HG03135 (cell line): Measurements from ENCODE around the gene SP5.
"Not testable (repeated sequence)": the region's sequence is repeated elsewhere in the genome, so short reads cannot be mapped to it uniquely, and the experiment has no call there.

ENCODE experiments used
- ATAC-seq: cut with Tn5 transposase; IDR thresholded peaks from one replicate; pipeline ENCODE4 v1.9.1; 2021; ENCODE audit warnings: mild to moderate bottlenecking, moderate library complexity; ENCODE audit not compliant: unreplicated experiment

SP5 gene

GRCh38 chr2:170737406-170737805, 22.3 kb downstream of the SP5 start:
- ATAC-seq: no peak

GRCh38 chr2:170737821-170738220, 22.7 kb downstream of the SP5 start:
- ATAC-seq: no peak

DNA sequence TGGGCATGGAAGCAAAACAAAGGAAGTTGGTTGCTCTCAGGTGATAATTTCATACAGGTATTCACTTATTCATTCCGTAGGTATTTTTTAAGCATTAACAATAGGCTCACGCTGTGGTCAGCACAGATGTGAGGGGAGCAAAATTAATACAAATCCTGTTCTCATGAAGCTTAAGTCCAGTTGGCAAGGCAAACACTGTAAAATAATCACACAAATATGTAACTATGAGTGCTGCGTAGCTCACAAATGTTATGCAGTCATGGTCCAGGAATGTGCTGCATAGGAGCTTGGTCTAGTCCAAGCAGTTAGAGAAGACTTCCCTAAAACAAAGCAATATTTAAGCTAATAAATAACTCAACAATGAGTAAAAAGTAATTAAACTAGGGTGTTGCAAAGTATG, 23.9 kb downstream of the SP5 start:
- no peak for ATAC-seq

DNA sequence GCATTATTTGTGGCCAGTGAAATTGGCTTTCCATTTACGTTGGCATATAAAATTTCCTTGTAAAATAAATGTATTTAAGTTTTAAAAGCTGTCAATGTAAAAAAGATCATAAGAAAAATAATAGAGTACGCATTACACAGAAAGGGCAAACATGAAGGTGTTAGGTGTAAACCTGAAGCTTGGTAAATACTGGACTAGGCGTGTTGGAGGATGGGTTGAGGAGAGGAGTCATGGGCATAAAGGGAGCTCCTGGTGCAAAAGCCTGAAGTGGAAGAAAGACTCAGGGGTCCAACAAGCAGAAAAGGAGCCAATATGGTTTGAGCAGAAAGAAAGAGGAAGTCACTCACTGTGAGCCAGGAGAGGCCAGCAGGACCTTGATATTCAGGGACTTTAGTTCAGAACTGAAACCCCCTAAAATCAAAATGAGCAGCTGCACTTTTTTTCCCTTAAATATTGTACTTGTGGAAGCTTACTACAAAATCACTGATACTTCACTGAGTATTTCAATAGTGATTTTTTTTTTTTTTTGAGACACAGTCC, 24.4 kb downstream of the SP5 start:
- no peak for ATAC-seq

- no peak for ATAC-seq
These were observed 25.5 kb downstream of the SP5 start for GRCh38 chr2:170740660-170741059.

DNA sequence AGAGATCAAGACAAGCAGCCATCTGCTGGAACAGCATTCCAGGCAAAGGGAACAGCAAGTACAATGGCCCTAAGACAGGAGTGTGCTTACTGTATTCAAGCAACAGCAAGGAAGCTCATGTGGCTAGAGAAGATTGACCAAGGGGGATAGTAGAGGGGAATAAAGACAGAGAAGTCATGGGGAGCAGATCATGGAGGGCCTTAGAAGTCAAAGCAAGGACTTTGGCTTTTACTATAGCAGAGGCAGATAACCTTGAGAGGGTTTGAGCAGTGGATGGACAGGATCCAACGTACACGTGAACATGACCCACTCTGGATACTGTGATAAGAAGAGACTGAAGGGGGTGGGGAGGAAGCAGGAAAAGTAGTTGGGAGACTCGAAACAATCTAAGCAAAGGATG, 26.9 kb downstream of the SP5 start:
- no peak for ATAC-seq

DNA sequence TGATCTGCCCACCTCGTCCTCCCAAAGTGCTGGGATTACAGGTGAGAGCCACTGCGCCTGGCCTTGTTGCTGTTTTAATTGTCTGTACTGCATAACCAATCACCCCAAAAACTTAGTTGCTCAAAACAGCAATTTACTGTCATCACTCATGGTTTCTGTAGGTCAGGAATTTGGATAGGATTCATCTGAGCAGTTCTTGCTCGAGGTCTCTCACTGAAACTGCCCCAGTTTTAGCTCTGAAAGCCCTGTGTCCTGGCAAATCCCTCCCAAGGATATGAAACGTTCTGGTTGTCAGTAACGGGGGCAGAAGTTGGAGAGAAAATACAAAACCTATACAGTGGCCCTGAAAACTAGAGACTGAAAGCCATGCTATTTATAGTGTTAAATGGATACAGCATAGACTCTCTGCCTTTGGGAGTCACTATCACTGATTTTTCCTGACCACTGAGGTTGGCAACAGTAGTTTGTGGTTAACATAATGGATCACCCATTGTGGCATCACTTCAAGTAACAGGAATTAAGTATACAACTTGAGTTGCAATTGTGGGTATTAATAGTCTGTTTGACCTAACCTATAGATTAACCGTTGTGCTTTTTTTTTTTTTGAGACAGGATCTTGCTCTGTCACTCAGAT, 27.9 kb downstream of the SP5 start:
- no peak for ATAC-seq

GRCh38 chr2:170743530-170744239, 28.5 kb downstream of the SP5 start:
- no peak for ATAC-seq

- ATAC-seq: no peak
These were observed 29.3 kb downstream of the SP5 start for GRCh38 chr2:170744248-170745002.

DNA sequence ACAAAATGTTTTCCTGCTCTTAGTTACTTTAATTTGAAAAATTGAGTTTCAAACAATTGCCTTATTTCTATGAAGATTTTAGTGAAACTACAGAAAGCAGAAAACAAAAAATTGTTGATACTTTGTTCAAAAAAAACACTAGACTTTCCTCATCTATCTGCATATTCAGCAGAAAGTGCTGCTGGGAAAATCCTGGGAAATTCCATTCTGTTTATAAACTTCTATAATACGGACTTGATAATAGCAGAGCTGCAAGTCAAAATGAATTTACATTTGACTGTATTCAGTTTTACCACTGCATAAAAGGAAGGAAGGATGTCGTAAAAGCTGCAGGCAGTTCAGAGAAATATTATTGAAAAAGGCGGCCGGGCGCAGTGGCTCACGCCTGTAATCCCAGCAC, 30.2 kb downstream of the SP5 start:
- ATAC-seq: no peak

GRCh38 chr2:170747921-170748320, 32.8 kb downstream of the SP5 start:
- no peak for ATAC-seq

DNA sequence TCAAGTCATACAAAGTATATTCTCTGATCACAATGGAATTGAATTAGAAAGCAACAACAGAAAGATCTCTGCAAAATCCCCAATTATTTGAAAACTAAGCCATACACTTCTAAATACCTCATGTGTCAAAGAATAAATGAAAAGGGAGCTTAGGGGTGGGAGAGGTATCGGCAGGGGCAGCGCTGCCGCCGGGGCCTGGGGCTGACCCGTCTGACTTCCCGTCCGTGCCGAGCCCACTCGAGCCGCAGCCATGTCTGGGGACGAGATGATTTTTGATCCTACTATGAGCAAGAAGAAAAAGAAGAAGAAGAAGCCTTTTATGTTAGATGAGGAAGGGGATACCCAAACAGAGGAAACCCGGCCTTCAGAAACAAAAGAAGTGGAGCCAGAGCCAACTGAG, 36.4 kb downstream of the SP5 start:
- not testable (repeated sequence) for ATAC-seq

DNA sequence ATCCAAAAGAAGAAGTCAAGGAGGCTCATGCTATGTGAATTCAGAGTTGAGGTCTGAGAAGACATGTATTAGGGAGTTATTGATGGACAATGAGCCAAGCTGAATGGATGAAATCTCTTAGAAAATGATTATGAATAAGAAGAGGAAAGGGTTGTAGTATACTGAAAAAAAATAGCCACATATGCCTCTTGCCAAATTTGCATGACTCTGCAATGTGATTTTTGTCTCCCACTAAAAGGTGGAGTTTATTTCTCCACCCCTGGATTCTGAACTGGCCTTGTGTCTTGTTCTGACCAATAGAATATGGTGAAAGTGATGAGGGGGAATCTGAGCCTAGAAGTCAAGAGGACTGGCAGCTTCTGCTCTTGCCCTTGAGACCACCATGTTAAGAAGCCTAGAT, 46.4 kb downstream of the SP5 start:
- ATAC-seq: no peak

DNA sequence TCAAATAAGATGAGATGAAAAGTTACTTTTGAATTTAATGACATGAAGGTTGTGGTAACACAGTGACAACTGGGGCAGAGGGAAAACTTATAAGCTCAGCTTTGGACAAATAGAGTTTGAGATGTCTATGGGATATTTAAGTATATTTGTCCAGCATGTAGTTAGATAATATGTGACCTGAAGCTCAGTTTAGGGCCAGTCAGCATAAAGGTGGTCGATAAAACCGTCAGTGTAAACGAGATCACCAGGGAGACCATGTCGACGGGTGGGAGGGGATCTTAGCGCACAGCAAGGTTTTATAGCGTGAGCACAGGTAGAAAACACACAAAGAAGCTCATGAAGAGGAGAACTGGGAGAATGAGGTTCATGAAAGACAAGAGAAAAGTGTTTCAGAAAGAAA, 47.6 kb downstream of the SP5 start:
- ATAC-seq: no peak

DNA sequence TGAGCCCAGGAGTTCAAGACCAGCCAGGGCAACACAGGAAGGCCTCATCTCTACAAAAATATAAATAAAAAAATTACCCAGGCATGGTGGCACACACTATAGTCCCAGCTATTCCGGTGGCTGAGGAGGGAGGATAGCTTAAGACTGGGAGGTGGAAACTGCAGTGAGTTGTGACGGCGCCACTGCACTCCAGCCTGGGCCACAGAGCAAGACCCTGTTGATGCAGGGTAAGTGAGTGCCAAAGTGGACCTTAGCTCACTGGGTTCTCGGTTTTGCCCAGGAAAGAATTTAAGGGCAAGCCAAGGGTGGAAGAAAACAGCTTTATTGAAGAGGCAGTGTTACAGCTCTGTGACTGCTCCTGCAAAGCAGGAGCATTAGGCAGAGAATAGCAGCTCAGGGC, 48.1 kb downstream of the SP5 start:
- no peak for ATAC-seq

GRCh38 chr2:170764880-170765261, 49.7 kb downstream of the SP5 start:
- no peak for ATAC-seq

DNA sequence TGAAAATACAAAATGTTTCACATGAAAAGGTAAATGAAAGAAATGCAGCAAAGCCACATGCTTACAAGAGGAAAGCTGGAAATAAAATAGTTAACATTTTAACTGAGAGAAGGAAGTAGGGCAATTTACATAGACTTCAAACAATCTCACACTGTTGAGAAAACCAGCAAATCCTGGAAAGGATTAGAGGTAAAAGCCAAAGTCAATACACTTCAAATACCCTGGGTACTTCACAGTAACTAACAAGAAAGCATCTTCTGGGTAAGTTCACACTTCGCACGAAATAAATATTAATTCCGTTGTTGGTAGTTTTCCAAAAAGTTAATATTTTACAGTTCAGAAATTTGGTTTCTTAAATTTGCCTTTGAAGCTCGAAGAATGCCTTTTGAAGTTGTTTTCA, 51.6 kb downstream of the SP5 start:
- ATAC-seq: no peak
